ES-I3 (cell line): ENCODE measurements around the gene C3orf85.
"Not testable (repeated sequence)": the region's sequence is repeated elsewhere in the genome, so short reads cannot be mapped to it uniquely, and the experiment has no call there.

Experiments
- H3K36me3 ChIP-seq: 2 replicates; pipeline ENCODE4 v1.6.1; 2013; ENCODE audit warnings: mild to moderate bottlenecking, low read length, control low read depth, moderate library complexity; ENCODE audit not compliant: insufficient read depth
- H3K4me1 ChIP-seq: 2 replicates; pipeline ENCODE4 v1.6.1; 2013; ENCODE audit warnings: mild to moderate bottlenecking, control low read depth, low read length; ENCODE audit not compliant: insufficient read depth
- H3K9ac ChIP-seq: 2 replicates; pipeline ENCODE4 v1.6.1; 2013; ENCODE audit warnings: low read depth, mild to moderate bottlenecking, low read length, moderate library complexity
- H3K9me3 ChIP-seq: 2 replicates; pipeline ENCODE4 v1.6.1; 2013; ENCODE audit warnings: mild to moderate bottlenecking, low read length, moderate library complexity; ENCODE audit not compliant: control insufficient read depth, insufficient read depth

C3orf85 gene

GRCh38 chr3:109127553-109127952, 9.0 kb upstream of the C3orf85 start:
- H3K9ac ChIP-seq = no peak overlapping the region
- no peaks in the 10 kb centered on the region for H3K4me1 ChIP-seq
- H3K36me3 ChIP-seq = no peaks in the 10 kb centered on the region
- peaks cover 4% of the 10 kb centered on the region; the same call in 1 of the 2 replicates for H3K9me3 ChIP-seq

GRCh38 chr3:109131276-109131675, 5.2 kb upstream of the C3orf85 start:
- Histone ChIP-seq H3K9ac (no peak overlapping the region), H3K9me3 (no peaks in the 10 kb centered on the region; the same call in 1 of the 2 replicates), H3K4me1 (no peaks in the 10 kb centered on the region), H3K36me3 (no peaks in the 10 kb centered on the region)

GRCh38 chr3:109132801-109133473, 3.6 kb upstream of the C3orf85 start:
- Histone ChIP-seq H3K4me1 (no peaks in the 10 kb centered on the region), H3K9ac (no peak overlapping the region), H3K36me3 (no peaks in the 10 kb centered on the region), H3K9me3 (no peaks in the 10 kb centered on the region; the same call in 1 of the 2 replicates)

- not testable (repeated sequence) for H3K36me3 ChIP-seq, H3K9me3 ChIP-seq, H3K4me1 ChIP-seq, H3K9ac ChIP-seq
Measured at GRCh38 chr3:109133474-109133816, 3.1 kb upstream of the C3orf85 start.

- H3K36me3 ChIP-seq = no peaks in the 10 kb centered on the region
- H3K9ac ChIP-seq = no peak overlapping the region
- H3K9me3 ChIP-seq = no peaks in the 10 kb centered on the region
- no peaks in the 10 kb centered on the region for H3K4me1 ChIP-seq
Measured at GRCh38 chr3:109137761-109138160, 1.2 kb downstream of the C3orf85 start.

DNA sequence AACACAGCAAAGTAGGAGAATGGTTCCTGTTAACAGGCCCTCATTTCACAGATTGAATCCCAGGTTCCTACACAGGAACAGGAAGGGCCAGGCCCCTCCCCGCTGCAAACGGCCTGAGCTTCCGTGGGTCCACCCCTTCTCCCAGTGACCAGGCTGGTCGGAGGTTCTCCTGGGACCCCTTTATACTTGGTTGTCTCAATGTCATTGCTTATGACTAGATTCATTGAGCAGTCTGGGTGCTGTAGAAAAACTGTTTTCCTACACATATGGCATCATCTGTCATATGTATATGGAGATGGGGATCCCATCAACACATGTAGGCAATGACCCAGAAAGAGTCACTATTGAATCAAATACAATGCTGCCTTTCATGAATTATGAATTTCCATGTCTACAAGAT, 3.8 kb downstream of the C3orf85 start:
- no peaks in the 10 kb centered on the region for H3K9me3 ChIP-seq
- no peak overlapping the region for H3K9ac ChIP-seq
- no peaks in the 10 kb centered on the region for H3K4me1 ChIP-seq
- no peaks in the 10 kb centered on the region for H3K36me3 ChIP-seq

GRCh38 chr3:109143646-109144045, 7.1 kb downstream of the C3orf85 start:
- no peaks in the 10 kb centered on the region for H3K9me3 ChIP-seq
- no peak overlapping the region for H3K9ac ChIP-seq
- H3K36me3 ChIP-seq = no peaks in the 10 kb centered on the region
- H3K4me1 ChIP-seq = no peaks in the 10 kb centered on the region

DNA sequence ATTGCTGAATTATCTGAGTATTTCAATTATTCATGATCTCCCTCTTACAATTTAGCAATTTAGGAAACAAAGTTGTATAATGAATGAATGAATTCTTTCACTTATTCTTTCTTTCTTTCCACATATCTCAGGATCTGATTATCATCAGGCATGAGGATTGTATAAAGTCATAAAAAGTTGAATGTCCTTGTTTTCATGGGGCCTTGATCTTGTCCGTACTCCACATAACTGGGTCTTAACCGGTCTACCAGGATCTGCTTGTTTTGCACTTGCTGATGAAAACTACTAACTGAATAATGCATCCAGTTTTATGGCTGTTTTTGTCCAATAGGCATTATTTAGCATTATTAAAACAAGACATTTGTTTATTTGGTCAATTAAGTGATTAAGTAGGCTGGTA, 12.6 kb downstream of the C3orf85 start:
- no peaks in the 10 kb centered on the region for H3K4me1 ChIP-seq

DNA sequence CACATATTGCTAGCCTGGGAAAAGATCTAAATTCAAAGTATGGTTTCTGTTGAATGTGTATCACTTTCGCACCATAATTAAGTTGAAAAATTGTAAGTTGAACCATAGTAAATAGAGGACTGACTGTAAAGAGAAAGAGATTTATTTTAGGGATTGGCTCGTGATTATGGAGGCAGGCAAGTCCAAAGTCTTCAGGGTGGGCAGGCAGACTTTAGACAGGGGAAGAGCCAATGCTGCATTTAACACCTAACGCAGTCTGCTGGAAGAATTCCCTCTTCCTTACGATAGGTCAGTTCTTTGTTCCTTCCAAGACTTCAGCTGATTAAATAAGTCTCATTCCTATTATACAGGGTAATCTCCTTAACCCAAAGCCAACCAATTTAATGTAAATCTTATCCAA, 15.8 kb downstream of the C3orf85 start:
- H3K4me1 ChIP-seq = no peaks in the 10 kb centered on the region
- H3K9me3 ChIP-seq = no peaks in the 10 kb centered on the region
- no peaks in the 10 kb centered on the region for H3K36me3 ChIP-seq
- H3K9ac ChIP-seq = no peak overlapping the region

More for the DNA sequence above, 12.6 kb downstream of the C3orf85 start:
- no peak overlapping the region for H3K9ac ChIP-seq
- no peaks in the 10 kb centered on the region for H3K9me3 ChIP-seq
- H3K36me3 ChIP-seq = no peaks in the 10 kb centered on the region

GRCh38 chr3:109154979-109155378, 18.5 kb downstream of the C3orf85 start:
- Histone ChIP-seq H3K36me3 (no peaks in the 10 kb centered on the region), H3K9ac (no peak overlapping the region), H3K9me3 (no peaks in the 10 kb centered on the region), H3K4me1 (no peaks in the 10 kb centered on the region)

GRCh38 chr3:109155828-109156227, 19.3 kb downstream of the C3orf85 start:
- Histone ChIP-seq H3K36me3 (no peaks in the 10 kb centered on the region), H3K9me3 (no peaks in the 10 kb centered on the region), H3K9ac (no peak overlapping the region), H3K4me1 (no peaks in the 10 kb centered on the region)

- H3K4me1 ChIP-seq = no peaks in the 10 kb centered on the region; the same call in 1 of the 2 replicates
- no peaks in the 10 kb centered on the region for H3K36me3 ChIP-seq
- H3K9ac ChIP-seq = no peak overlapping the region
- H3K9me3 ChIP-seq = no peaks in the 10 kb centered on the region
Measured at GRCh38 chr3:109161487-109162123, 25.1 kb downstream of the C3orf85 start.

DNA sequence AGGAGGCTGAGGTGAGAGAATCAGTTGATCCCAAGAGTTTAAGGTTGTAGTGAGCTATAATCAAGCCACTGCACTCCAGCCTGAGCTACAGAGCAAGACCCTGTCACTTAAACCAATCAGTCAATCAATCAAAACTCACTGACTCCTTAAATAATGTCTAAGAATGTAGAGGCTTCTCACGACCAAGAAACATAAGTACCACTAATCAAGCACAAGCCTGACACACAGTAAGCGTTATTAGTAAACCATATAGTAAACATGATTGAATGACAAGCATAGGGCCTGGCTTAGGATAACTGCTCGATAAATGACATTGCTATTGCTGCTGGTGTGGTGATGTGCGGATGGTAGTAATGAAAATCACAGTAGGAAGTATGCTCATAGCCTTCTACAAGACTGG, 29.4 kb downstream of the C3orf85 start:
- H3K9me3 ChIP-seq = no peaks in the 10 kb centered on the region
- peaks cover 10% of the 10 kb centered on the region; the same call in 1 of the 2 replicates for H3K4me1 ChIP-seq
- no peaks in the 10 kb centered on the region for H3K36me3 ChIP-seq
- no peak overlapping the region for H3K9ac ChIP-seq

- Histone ChIP-seq H3K9me3 (no peaks in the 10 kb centered on the region), H3K9ac (no peak overlapping the region), H3K36me3 (no peaks in the 10 kb centered on the region), H3K4me1 (peaks cover 10% of the 10 kb centered on the region; the same call in 1 of the 2 replicates)
Measured at GRCh38 chr3:109171479-109171878, 35.0 kb downstream of the C3orf85 start.

GRCh38 chr3:109175411-109175810, 38.9 kb downstream of the C3orf85 start:
- Histone ChIP-seq H3K9ac (no peak overlapping the region), H3K9me3 (no peaks in the 10 kb centered on the region), H3K4me1 (peaks cover 18% of the 10 kb centered on the region), H3K36me3 (no peaks in the 10 kb centered on the region)
